Activated CD4-positive, alpha-beta T cell treated with anti-CD3 and anti-CD28 coated beads, Interleukin-2, amount 50 U/mL, for 24 hours (primary cell): ENCODE results near the gene FLRT1.

ENCODE experiments used
- DNase-seq, 2 donors: peaks; one replicate each; pipeline ENCODE4 v3.0.0-alpha.2; 2020; ENCODE audit warnings: low read depth in 1 of 2, low spot score in 1 of 2

The FLRT1 gene

DNA sequence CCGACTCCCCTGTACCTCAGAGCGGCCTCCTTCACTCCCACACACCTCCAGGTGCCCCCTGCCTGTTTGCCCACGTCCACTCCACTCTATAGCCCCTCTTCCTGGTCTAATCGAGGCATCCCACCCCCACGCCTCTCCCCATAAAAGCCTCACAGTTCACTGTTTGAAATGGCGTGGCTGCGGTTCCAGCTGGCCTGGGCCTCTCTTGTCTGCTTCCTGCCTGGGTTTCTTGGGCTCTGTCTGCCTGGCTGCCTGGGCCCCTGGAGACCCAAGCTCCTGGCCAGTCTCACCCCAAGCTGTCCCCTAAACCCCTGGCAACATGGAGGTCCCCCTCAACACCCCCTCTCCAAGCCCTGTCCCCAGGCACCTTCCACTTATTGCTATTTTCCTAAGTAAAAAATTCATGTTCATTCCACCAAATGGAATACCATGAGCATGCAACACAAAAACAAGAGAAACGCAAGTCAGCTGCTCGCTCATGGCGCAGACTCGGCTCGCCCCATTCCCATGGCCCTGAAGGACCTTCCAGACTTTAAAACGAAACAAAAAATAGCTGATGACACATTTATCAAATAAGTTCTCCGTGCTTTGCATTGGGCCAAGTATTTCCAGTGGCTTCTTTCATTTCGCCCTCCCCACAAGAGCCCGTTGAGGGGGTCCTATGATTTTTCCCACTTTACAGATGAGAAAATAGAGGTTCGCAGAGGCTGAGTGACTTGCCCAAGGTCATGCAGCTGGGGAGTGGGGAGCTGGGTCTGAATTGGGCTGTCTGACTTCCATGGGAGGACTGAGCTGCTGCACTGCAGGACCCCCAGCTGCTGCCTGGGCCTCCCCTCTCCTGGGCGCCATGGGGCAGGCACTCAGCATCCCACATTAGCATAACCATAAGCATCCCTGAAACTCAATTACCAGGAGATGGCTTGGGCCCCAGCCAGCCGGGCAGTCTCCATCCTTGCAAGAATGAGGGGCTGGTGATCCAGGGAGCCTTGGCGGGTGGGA is 11.7 kb upstream of the FLRT1 start:
- no peak for DNase-seq

- no peak for DNase-seq
Observed at GRCh38 chr11:64025205-64025604, 10.5 kb upstream of the FLRT1 start.

GRCh38 chr11:64026575-64027205 is 9.0 kb upstream of the FLRT1 start:
- DNase-seq, result no peak

DNA sequence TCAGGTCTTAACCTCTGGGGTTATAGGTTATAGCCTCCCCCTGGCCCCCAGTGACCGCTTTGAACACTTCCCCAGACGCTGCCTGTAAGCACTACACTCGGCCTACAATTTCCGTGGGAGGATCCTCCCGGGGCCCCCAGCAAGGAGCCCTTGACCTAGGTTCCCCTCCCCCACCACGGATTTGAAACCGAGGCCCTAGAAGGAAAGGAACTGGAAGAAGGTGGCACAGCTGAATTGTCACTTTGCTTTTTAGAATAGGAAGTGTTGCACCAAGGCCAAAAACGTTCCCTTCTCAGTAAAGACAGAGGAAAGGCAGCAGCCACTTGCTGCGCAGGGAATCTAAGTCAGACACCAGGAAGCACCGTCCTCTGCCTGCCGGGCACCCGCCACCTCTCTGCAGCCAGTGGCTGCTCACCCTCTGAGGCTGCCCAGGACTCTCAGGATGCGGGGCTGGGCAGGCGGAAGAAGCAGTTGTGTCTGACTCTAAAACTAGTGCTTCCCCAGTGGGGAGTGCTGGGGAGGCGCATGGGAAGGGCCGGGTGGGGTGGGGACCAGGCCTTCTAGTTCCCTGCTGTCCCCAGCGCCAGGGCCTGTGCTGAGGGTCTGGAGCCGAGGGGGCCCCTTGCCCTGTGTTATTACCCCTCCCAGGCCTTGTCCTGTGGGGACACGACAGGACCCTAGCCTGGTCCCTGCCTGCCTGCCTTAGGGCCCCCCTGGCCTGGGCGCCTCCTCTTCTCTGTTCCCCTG is 7.9 kb upstream of the FLRT1 start:
- no peak for DNase-seq

DNA sequence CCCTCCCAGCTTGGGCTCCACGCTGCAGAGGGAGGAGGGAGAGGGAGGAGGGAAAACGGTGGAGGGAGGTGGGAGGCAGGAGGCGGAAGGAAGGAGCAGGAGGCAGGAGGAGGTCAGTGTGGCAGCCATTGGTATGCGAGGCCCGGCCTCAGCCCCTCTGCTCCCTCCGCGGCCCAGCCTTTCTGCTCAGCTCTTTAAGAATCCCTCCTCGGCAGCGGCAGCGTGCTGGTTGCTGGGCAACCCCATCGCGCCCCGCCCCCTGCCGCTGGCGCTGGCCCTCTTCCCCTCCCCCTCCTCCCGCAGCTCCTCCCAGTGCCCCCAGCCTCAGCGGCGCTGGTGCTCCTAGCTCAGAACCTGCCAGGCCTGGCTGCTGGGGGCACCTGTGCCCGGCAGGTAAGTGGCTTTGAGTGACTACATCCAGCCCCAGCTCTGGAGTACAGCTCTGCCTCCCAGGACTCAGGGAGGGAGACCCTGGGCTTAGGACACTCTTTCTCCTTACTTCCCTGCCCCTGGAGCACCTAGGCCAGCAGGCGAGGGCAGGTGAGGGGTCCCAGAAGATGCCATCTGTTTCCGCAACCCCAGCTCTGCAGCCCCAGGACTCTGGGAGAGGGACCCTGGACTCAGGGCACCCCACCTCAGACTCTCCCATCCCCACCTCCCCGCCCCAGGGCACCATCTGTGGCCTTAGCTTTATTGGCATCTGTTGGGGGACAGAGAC is 7.2 kb upstream of the FLRT1 start:
- DNase-seq, result no peak

- DNase-seq, result no peak
Observed at GRCh38 chr11:64029773-64030172, 6.0 kb upstream of the FLRT1 start.

DNA sequence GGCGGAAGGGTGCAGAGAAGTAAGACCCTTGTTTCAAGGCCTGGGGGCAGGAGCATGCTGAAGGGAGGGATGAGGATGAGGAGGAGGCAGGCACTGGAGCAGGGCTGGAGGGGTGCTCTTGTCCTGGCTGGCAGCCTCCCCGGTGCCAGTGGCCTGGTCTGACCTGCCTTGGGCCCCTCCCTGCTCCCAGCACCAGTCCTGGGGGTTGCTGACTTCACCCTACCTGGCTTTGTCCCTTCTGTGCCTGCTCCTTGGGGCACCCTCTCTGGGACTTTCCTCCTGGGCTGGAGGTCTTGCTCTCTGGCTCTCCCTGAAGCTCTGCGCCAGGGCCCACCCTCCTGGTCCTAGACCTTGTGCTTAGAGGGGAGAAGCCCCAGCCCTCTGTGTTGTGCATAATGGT is 4.7 kb upstream of the FLRT1 start:
- no peak for DNase-seq

GRCh38 chr11:64032050-64032449 is 3.7 kb upstream of the FLRT1 start:
- no peak for DNase-seq

GRCh38 chr11:64034411-64034811 is 1.3 kb upstream of the FLRT1 start:
- DNase-seq, result no peak

DNA sequence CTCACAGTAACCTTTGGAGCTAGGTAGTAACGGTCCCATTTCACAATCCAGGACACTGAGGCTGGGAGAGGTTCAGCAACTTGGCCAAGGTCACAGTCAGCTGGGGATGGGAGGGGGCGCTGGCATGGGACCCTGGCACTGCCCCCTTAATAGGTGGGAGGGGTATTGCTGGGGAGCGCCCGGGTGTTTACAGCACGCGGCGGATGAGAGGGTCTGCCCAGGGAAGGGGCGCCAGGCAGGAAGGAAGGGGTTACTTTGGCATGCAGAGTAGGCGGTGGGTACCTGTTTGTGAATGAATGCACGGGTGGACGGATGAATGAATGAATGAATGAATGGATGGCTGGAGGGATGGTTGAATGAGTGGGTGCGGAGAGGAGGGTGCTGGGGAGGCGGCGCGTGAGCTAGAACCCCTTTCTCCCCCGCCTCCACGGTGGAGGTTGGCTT is 628 bp upstream of the FLRT1 start:
- DNase-seq, result no peak

DNA sequence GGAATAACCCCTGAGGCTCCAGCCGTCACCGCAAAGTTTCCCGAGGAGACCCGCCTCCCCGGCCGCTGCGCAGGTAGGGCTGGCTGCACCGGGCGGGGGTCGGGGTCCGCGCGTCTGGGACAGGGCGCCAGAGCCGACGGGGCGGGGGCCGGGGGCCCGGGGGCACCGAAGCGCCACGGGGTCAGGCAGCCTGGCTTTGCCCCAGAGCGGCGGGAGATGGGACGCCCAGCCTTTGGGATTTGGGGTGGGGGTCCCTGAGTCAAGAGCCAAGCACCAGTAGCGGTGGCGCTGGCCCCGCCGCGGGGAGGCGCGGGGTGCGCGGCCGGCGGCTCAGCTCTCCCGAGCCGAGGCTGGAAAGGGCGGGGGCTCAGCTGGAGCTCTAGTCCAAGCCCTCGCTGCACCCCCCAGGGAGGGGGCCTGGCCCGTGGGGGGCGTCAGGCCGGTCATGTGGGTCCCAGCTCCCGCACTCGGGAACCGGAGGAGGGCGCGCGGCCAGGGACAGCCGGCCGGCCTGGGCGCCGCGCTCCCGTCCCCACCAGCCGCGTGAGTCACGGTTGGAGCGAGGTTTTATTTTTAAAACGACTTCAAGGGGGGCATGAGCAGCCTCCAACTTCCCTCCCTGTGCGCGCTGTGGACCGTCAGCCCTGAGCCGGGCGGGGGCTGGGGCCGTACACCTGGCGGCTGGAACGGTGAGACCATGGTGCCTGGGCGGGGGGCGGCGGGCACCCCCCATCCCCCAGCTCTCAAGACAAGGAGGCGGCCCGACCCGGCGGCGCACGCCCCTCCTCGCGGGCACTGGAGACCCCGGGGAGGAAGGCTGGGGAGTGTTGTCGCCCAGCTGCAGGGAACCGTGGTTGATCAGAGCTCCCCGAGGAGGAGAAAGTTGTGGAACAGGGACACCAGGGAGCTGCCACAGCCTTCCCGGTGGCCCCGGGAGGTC is 626 bp downstream of the FLRT1 start:
- no peak for DNase-seq

DNA sequence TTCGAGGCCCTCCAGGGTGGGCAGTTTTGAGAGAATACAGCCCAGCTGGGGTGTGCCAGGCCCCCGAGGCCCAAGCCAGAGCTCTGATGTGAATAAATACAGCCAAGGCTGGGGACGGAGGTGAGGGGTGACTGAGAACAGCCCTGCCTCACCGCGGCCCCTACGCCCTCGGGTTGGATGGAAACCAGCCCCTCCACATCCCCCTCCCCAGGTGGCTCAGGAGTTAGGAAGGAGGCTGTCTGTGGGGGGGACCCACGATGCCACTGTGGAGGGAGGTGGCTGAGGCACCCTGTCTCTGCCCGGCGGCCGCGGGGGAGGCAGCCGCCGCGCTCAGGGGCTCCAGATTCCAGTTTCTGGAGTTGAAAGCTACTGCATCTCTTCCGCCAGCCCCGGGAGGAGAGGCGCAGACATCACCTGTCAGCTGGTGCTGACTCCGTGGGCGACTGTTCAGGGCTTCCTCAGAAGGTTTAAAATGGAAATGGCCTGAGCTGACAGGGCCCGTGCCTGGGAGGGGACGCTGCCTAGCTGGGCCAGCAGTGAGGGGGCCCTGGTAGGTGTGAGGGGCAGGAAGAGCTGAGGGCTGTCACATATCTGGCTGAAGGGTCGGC is 1.4 kb downstream of the FLRT1 start:
- no peak for DNase-seq

- no peak for DNase-seq
Observed at GRCh38 chr11:64038500-64038899, 2.8 kb downstream of the FLRT1 start.

- DNase-seq, result no peak
Observed at GRCh38 chr11:64039012-64039665, 3.4 kb downstream of the FLRT1 start.

DNA sequence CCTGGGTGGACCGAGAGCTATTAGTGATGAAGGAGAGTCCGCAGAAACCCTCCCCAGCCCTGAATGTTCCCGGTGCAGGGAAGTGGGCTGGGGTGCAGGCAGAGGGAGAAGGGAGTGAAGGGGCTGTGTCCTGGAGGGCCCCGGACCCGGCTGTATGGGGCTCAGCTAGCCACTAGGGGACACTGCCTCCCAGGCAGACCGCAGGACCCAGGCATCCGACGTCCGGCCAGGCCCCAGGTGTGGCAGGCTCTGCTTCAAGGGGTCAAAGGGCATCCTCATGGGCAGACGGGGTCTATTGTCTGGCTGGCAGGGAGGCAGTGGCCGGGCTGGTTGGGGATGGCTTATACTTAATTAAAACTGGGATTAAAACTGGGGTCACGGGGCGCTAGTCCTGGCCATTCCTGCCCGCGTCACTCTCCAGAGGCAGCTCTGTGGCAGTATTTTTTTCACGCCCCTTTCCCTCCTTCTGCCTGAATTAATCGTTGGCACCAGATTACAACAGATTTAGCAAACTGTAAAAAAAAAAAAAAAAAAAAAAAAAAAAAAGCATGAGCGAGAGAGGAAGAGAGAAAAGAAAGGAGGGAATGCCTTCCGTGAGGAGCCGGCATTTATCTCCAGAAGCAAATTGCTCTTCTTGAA is 5.1 kb downstream of the FLRT1 start:
- no peak for DNase-seq

- no peak for DNase-seq
Observed at GRCh38 chr11:64041846-64042245, 6.1 kb downstream of the FLRT1 start.

DNA sequence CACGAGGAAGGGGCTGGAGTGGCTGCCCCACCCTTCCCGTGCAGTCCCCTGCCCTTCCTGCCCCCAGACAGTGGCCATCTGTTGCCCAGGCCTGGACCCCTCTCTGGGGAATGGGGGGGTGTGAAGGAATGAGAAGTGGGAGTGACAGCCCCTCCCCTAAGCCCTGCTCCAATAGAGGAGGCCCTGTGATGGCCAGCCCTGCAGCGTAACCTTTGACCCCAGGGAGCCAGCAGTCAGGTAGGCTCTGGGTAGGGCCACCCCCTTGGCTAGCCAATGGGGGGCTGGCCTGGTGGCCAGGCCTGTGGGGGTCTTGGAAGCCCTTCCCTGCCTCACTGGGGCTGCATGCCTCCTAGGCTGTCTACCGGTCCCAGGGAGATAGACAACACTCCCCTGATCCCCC is 6.6 kb downstream of the FLRT1 start:
- DNase-seq, result no peak

GRCh38 chr11:64043545-64043944 is 7.8 kb downstream of the FLRT1 start:
- no peak for DNase-seq
